Activated gamma-delta T cell treated with Interleukin-2 at 50 U/mL for 16 hours (primary cell): ENCODE results near the gene CXCL16.
A peak's percentile ranks its signal among the peaks of the same experiment; 100 is the strongest.

Experiments used
- DNase-seq: peaks from one replicate; pipeline ENCODE4 v3.0.0-alpha.2; 2020

CXCL16 gene, protein sequence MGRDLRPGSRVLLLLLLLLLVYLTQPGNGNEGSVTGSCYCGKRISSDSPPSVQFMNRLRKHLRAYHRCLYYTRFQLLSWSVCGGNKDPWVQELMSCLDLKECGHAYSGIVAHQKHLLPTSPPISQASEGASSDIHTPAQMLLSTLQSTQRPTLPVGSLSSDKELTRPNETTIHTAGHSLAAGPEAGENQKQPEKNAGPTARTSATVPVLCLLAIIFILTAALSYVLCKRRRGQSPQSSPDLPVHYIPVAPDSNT

DNA sequence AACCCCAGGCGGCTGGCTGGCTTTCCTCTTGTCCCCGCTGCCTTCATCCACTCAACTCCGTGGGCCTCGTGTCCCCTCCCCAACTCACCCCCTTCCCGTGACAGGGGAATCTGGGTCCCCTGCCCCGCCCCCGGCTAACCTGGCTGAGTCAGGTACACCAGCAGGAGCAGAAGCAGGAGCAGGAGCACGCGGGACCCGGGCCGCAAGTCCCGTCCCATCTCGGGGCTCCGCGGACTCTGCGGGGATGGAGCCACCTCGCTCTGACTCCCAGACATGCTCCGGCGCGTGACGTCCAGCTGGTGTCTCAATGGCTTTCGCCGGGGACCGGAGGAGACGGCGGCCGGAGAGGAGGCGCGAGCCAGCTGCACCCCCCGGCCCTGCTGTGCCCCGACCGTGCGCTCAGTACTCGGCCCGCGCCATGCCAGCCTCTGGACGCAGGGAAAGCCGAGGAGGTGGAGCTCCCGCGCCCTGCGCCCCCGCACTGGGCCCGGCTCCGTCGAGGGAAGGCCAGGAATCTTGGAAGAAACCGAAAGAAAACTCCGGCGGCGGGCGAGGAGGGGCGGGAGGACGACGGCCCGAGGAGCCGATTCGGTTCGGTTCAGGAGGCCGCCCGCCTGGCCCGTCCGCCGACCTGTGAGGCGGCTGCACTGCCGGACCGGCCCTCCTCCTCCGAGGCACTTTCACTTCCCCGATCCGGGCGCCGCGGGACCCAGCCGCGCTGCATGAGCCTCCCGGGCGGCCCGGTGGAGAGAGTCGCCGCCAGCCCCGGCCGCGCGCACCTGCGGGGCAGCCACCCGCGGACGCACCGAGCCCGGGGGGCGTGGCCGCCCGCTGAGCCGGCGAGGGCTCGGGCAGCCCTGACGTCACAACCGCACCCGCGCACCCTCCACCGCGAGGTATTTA, at the start of gene CXCL16, which contains the start of gene ZMYND15:
Gene CXCL16, minus strand, starts transcription at position 807 of the 903 bp plus-strand sequence. Its CDS starts 589 bp downstream, at position 218.
Gene ZMYND15, plus strand, starts transcription at position 712 of the 903 bp plus-strand sequence. CDS start 716 bp downstream, outside the sequence.
- DNase-seq, result peak; percentile 50

DNA sequence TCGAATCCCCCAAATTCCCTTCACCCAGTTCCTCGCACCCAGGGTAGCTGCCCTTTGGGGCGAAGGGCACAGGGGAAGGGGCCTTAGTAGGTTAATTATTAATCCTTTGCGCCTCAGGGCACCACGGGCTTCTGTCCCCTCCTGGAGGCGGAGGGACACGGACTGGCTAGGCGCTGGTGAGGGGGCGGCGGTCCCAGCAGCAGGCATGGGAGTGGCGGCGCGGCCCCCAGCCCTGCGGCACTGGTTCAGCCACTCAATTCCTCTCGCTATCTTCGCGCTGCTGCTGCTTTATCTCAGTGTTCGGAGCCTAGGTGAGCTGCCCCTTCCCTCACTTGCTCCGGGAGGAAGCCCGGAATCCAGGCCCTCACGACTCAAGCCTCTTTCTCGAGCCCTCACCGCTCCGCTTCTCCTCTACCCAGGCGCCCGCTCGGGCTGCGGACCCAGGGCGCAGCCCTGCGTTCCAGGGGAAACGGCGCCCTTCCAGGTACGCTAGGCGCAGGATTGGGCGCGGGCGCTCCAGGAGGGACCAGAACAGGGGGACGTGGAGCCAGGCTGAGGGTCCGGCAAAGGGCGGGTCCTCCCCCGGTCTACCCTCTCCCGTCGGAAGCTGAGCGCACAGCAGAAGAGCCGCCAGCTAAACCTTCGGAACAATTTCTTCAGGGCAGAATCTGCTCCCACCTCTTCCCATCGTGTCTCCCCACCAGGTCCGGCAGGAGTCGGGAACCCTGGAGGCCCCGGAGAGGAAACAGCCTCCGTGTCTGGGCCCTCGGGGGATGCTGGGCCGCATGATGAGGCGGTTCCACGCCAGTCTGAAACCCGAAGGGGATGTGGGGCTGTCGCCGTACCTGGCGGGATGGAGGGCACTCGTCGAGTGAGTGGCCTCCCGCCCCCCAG, 49.3 kb upstream of the CXCL16 start, which contains the start of gene GLTPD2:
Gene GLTPD2, plus strand, starts transcription at position 158 of the 894 bp plus-strand sequence. Its CDS starts 48 bp downstream, at position 206.
- DNase-seq, result no peak

DNA sequence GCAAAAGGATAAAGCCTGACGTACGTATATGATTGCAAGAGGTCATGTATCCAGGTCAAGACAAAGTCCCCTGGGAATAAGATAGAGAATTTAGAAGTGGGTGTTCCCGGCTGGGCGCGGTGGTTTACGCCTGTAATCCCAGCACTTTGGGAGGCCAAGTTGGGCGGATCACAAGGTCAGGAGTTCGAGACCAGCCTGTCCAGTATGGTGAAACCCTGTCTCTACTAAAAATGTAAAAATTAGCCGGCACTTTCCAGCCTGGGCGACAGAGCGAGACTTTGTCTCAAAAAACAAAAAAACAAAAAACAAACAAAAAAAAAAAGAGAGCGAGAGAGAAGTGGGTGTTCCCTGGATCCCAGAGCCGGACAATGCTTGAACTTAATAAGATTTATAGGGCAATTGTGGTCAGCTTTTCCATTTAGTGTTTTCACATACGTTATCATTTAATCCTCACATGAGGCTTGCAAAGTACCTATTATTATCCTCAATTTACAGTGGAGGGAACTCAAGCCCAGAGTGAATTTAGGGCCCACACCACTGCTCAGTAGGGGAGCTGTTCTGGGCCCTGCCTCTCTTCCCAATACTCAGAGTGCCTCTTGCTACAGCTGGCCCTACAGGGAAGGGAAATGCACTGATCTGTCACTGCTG, 48.6 kb upstream of the CXCL16 start:
- DNase-seq, result no peak

DNA sequence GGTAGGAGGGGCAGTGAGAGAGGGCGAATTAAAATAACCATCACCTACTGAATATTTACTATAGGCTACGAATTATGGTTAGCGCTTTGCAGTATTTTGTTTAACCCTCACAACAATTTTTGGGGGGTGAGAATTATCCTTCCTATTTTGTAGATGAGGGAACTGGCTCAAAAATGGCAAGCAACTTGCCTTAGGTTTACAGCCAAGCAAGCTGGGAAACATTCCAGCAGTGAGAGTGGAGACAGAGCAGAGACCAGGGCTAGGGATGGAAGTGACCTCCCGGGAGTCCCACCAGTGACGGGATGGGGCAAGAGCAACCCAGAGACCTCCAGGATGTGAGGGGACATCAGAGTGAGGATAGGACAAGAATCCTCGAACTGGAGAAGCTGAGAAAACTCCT, 46.8 kb upstream of the CXCL16 start:
- no peak for DNase-seq

DNA sequence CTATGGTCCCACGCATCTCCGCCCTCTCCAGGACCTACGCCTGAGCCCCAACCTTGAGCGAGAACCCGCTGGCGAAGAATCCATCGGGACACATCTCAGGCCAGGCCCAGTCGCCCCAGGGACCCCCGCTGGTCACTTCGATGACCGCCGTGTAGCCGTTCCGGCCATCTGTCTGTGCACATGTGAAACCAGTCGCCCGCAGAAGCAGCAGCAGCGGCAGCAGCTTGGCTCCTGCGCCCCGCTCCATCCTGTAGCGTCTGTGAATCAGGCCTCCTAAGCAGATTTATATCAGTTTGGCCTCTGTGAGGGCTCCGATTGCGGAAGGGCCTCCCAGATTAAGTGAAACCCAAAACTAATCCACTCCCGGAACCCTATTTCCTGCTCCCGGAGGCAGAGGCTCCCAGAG, 46.4 kb upstream of the CXCL16 start, which contains the start of gene VMO1:
Gene VMO1, minus strand, starts transcription at position 259 of the 406 bp plus-strand sequence. Its CDS starts 12 bp downstream, at position 247.
- no peak for DNase-seq

DNA sequence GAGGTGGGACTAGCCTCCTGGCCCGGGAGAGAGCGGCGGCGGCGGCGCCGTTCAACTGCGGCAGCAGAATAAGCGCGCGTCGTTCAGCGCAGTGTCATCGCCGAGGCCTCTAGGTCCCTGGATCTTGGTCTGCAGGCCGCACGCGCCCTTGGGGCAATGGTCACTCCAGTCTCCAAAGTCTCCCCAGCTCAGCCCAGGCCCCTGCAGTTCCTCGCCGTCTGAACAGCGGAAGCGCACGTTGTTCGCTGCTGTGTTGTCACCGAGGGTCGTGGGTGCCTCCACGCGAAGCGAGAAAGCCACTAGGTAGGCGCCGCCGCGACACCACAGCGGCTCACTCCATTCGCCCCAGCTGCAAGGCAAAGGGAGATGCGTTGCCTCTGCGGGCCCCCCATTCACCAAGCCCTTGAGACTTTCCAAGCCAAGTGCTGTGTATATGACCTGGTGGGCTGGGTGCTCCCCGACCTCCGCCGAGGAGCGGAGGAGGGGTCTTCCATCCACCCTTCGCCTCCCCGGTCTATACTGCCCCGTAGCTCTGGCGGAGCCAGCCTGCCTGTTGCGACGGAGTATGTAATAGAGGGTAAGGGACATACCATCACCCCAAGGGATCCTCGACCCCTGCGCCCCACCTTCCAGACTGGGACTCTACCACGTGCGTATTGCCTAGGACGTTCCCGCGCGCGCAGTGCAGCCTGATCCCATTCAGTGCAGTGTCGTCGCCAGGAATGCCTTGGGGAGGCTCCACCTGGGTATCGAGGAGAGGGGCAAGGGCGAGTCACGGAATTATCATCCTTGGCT, 45.8 kb upstream of the CXCL16 start:
- DNase-seq, result no peak

DNA sequence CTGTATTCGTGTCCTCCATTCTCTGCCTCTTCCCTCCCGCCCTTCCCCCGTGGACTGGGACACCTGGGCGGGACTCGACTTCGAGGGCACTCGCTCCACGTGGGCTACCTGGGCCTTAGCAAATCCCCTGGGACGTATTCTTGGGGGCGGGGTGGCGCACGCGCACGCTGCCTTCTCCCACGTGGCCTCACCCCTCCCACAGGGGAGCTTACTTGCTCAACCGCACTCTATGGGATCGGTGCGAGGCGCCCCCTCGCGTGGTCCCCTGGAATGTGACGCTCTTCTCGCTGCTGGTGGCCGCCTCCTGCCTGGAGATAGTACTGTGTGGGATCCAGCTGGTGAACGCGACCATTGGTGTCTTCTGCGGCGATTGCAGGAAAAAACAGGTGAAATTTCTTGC, 42.9 kb upstream of the CXCL16 start:
- DNase-seq, result no peak

DNA sequence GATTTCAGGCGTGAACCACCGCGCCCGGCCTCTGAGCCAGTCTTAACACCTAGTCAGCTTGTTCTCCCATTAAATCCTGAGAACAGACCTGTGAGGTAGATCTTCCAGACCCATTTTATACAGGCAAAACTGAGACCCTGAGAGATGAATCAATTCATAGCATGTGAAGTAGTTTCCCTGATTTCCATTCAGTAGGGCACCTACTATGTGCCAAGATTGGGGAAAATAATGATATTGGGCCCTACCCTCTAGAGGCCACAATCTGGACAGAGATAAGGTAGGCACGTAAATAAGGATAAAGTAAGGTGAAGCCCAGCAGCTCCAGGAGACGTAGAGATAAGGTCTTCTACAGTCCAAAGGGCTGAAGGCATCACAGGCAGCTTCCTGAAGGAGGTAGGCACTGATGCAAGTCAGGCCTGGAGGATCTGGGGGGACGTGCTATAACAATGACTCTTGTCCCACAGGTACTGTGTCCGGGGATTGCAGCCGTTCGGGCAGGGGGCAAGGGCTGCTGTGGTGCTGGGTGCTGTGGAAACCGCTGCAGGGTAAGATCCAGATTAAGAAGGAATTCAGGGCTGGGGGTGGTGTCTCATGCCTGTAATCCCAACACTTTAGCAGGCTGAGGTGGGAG, 40.7 kb upstream of the CXCL16 start:
- no peak for DNase-seq

DNA sequence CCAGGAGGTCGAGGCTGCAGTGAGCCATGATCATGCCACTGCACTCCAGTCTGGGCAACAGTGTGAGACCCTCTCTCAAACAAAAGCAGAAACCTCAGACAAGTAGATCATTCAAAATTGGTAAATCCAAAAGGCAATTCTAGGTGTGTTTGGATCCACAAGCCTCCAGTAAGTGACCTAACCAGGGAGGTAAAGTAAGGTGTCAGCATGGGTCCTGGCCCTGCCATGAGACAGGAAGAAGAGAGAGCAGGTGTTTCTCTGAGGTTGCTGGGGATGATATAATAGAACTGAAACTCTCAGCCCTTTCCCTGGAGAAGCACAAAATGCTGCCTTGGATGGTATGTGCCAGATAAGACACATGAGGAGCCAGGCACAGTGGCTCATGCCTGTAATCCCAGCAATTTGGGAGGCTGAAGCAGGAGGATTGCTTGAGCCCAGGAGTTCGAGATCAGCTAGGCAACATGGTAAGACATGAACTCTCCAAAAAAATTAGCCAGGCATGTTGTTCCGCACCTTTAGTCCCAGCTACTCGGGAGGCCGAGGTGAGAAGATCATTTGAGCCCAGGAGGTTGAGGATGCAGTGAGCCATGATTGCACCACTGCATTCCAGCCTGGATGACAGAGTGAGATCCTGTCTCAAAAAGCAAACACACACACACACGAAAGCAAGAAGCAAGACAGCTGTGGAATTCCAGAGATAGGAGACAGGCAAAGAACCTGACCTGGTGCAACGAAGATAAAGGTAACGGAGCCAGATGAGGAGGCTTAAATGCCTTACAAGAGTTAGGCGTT, 38.4 kb upstream of the CXCL16 start:
- no peak for DNase-seq

DNA sequence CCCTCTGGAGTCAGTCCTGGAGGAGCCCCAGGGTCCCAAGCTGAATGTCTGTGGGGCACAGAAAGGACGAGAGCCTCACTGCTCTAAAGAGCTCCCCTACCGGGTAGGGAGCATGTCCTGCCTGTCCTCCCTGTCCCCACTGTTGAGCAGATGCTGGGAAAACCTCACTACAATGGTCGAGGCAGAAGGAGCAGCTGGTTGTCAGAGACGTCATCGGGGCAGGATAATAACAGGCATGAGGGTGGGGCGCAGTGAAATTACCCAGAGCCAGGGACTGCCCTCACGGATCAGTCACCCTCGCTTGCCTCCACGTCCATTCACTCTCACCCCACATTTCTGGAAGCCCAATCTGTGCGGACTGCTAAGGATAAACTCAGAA, 32.5 kb upstream of the CXCL16 start:
- DNase-seq, result no peak

DNA sequence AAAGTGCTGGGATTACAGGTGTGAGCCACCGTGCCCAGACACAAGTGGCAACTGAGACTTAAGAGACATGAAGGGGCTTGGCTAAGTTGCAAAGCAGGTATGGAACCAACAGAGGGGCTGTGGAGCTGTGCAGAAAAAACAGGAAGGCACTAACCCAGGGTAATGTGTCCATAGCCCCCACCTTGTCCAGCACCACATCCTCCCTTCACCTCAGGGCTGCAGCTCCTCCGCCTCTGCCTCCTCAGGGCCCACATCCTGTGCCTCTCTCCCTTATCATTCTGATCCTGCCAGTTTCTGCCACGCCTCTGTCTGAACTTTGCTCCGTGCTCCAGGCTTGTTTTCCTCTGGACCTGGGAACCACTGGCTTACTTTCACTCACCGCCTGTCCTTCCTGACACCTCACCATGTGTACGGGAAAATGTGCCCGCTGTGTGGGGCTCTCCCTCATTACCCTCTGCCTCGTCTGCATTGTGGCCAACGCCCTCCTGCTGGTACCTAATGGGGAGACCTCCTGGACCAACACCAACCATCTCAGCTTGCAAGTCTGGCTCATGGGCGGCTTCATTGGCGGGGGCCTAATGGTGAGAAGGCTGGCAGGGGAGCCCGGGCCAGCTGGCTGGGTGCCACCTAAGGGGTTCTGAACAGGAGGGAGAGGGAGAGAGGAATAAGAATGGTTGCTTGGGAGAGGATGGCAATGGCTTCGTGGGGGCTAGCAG, 31.9 kb upstream of the CXCL16 start, which contains the start of gene TM4SF5:
Gene TM4SF5, plus strand, starts transcription at position 368 of the 716 bp plus-strand sequence. Its CDS starts 37 bp downstream, at position 405.
- DNase-seq, result no peak

DNA sequence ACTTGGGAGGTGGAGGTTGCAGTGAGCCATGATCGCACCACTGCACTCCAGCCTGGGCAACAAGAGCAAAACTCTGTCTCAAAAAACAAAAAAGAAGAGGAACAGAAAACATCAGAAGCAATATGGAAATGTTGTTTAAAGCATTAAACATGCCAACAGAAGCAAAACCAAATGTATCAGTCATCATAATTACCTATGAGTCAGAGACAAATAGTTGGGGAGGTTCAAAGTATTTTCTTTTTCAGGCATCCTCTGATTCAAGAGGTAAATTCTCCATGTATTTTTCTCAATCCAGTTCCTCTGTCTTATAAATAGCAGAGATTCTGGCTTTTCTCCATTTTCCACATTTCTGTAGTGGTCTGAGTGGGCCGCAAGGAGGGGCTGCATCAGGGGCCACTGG, 29.9 kb upstream of the CXCL16 start:
- DNase-seq, result no peak

DNA sequence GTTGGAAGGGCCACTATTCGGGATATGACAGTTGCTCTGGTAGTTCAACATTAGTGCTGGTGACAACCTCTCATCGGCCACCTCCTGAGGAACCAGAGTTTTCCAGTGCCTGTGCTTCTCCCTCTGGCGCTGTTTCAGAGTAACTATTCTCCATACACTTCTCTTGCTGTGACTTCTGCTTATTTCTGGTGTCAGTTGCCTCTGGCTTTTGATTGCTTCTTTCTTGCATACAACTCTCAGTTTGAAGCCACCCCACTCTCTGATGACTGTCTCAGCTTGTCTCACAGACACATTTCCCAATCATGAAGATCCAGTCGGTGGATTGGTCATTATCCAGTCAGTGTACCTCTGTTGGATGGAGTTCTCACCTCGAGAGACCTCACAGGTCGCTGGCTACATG, 28.6 kb upstream of the CXCL16 start:
- no peak for DNase-seq

DNA sequence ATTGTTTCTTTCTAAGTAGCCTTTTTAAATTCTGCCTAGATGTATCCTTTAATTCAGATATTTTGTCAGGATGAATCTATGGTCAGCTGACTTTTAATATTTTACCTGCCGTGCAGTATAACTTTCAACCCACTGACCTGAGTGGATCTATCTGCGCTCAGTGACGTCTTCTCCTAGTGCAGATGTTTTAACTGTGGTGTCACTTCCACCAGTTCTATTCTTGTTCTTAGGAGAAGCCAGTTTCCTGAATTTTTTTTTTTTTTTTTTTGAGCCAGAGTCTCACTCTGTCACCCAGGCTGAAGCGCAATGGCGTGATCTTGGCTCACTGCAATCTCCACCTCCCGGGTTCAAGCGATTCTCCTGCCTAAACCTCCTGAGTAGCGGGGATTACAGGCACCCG, 27.0 kb upstream of the CXCL16 start:
- DNase-seq, result no peak

DNA sequence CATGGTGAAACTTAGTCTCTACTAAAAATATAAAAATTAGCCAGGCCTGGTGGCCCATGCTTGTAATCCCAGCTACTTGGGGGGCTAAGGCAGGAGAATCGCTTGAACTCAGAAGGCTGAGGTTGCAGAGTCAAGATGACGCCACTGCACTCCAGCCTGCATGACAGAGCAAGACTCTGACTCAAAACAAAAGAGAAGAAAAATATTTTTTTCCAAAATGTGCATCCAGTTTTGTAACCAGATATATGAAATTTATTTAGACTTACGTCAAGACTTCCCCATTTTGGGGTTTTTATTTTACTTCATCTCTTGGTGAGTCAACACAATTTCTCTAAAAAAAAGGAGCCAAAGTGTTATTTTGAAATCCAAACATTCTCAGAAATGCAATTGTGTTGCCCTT, 26.5 kb upstream of the CXCL16 start:
- DNase-seq, result no peak

DNA sequence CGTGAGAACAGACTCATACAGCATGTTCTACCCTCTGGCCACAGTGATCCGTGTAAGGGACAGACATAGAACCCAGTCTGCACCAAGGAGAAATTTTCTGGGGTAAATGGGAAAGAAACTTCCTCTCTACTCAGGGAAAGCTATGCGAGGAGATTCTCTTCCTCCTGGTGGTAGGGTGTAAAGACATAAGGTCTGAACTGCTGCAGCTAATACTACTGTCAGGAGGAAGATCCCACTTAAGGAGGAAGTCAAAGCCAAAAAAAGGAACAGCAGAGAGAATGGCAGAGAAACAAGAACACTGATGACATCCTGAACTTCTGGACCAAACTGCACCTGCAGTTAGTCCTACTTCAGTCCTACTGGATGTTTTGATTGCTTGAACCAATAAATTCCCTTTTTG, 24.9 kb upstream of the CXCL16 start:
- no peak for DNase-seq

DNA sequence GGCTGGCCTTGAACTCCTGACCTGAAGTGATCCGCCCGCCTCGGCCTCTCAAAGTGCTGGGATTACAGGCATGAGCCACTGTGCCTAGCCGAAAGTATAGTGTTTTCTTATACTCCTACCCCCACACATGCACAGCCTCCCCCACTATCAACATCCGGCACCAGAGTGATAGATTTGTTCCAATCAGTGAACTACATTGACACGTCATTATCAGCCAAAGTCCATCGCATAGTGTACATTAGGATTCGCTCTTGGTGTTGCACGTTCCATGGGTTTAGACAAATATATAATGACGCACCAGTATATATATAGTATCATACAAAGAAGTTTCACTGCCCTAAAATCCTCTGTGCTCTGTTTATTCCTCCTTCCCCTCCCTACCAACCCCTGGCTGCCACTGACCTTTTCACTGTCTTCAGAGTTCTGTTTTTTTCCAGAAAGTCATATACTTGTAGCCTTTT, 20.1 kb upstream of the CXCL16 start:
- no peak for DNase-seq

DNA sequence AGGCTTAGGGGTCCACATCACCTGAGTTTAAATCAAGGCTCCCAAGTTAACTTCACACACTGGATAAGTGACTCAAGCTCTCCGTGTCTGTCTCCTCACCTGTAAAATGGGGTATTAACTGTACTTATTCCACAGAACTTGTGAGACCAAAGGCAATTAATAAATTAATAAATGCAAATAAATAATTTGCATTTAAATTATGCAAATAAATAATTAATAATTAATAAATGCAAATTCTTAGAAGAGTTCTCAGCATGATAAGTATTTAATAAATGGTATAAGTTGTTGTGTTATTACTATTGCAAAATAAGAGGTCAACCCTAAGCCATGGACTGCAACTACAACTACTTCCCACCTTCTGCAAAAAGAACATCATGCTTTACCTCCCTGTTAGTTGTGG, 13.7 kb upstream of the CXCL16 start:
- no peak for DNase-seq

DNA sequence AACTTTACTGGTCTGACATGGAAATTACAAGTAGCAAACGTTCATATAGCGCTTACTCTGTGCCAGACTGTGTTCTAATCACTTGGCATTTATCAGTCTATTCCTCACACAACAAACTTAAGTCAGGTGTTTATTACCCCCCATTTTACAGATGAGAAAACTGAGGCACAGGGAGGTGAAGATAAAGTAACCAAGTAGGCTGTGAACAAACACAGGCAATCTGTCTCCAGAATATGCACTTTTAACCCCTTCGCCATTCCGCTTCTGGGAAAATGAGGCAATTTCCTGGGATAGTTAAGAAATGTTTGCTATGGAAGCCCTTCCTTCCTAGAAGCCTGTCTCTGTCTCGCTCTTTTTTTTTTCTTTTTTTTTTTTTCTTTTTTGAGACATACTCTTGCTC, 12.2 kb upstream of the CXCL16 start:
- no peak for DNase-seq
